HL-60 (cell line): ENCODE measurements around the gene MLLT10.

Source experiments
- DNase-seq, 2 experiments: peaks; one replicate each; pipeline ENCODE4 v3.0.0-alpha.2; 2010 to 2020; ENCODE audit warnings: low read depth in 1 of 2, low spot score in 1 of 2
- H3K27ac ChIP-seq: fragments of 250-450 bp; sonication (Bioruptor Pico); replicated peaks from 2 replicates; pipeline ENCODE4 v1.5.1; 2020; ENCODE audit warnings: mild to moderate bottlenecking, moderate library complexity
- H3K27me3 ChIP-seq: fragments of 250-450 bp; sonication (Bioruptor Pico); 2 replicates; pipeline ENCODE4 v1.5.1; 2021; ENCODE audit warnings: mild to moderate bottlenecking, moderate library complexity; ENCODE audit not compliant: insufficient read depth, poor library complexity, severe bottlenecking
- H3K4me3 ChIP-seq: replicated peaks from 2 replicates; pipeline ENCODE4 v1.5.1; 2011; ENCODE audit warnings: mild to moderate bottlenecking, control low read depth, low read length; ENCODE audit not compliant: insufficient read depth
- GABPA ChIP-seq: IDR thresholded peaks from 2 replicates; pipeline ENCODE4 v1.6.1; 2012; ENCODE audit warnings: low read depth
- POLR2AphosphoS5 ChIP-seq: IDR thresholded peaks from 2 replicates; pipeline ENCODE4 v1.6.1; 2012; ENCODE audit warnings: low read depth
- SPI1 ChIP-seq: IDR thresholded peaks from 2 replicates; pipeline ENCODE4 v1.6.1; 2012; ENCODE audit warnings: low read depth, mild to moderate bottlenecking, borderline replicate concordance
- TF ChIP-seq, protein P1 (sequence below): IDR thresholded peaks from 2 replicates; pipeline ENCODE4 v1.6.1; 2012; ENCODE audit warnings: low read depth; ENCODE audit not compliant: insufficient replicate concordance
- TF ChIP-seq, protein P2 (sequence below): IDR thresholded peaks from one replicate; pipeline ENCODE4 v1.5.1; 2011; ENCODE audit warnings: low read length, control low read depth, inconsistent platforms; ENCODE audit not compliant: insufficient read depth

The MLLT10 gene

DNA sequence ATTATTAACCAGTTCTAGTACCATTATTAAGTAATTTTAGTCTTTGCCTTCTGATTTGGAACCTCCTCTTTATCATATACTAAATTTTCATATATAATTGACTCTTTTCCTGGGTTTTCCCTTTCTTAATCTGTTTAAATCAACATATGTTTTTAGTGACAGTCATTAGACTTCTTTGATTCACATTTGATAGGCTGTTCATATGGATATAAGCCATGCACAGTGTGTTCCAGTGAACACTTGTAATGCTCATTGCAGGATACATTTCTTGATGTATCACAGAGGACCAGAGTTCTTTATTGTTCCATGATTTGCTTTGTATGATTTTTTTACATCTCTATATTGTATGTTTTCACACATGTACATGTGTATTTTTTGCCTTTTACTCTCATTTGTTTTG, 114.0 kb downstream of the MLLT10 start:
- no peak overlapping the region for H3K27ac ChIP-seq
- no peaks in the 10 kb centered on the region for H3K27me3 ChIP-seq
- no peak for DNase-seq
- no peak overlapping the region for H3K4me3 ChIP-seq
- TF ChIP-seq, protein P1, sequence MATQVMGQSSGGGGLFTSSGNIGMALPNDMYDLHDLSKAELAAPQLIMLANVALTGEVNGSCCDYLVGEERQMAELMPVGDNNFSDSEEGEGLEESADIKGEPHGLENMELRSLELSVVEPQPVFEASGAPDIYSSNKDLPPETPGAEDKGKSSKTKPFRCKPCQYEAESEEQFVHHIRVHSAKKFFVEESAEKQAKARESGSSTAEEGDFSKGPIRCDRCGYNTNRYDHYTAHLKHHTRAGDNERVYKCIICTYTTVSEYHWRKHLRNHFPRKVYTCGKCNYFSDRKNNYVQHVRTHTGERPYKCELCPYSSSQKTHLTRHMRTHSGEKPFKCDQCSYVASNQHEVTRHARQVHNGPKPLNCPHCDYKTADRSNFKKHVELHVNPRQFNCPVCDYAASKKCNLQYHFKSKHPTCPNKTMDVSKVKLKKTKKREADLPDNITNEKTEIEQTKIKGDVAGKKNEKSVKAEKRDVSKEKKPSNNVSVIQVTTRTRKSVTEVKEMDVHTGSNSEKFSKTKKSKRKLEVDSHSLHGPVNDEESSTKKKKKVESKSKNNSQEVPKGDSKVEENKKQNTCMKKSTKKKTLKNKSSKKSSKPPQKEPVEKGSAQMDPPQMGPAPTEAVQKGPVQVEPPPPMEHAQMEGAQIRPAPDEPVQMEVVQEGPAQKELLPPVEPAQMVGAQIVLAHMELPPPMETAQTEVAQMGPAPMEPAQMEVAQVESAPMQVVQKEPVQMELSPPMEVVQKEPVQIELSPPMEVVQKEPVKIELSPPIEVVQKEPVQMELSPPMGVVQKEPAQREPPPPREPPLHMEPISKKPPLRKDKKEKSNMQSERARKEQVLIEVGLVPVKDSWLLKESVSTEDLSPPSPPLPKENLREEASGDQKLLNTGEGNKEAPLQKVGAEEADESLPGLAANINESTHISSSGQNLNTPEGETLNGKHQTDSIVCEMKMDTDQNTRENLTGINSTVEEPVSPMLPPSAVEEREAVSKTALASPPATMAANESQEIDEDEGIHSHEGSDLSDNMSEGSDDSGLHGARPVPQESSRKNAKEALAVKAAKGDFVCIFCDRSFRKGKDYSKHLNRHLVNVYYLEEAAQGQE: no peak
- no peak for TF ChIP-seq POLR2AphosphoS5
- no peak for TF ChIP-seq GABPA
- TF ChIP-seq, protein P2, sequence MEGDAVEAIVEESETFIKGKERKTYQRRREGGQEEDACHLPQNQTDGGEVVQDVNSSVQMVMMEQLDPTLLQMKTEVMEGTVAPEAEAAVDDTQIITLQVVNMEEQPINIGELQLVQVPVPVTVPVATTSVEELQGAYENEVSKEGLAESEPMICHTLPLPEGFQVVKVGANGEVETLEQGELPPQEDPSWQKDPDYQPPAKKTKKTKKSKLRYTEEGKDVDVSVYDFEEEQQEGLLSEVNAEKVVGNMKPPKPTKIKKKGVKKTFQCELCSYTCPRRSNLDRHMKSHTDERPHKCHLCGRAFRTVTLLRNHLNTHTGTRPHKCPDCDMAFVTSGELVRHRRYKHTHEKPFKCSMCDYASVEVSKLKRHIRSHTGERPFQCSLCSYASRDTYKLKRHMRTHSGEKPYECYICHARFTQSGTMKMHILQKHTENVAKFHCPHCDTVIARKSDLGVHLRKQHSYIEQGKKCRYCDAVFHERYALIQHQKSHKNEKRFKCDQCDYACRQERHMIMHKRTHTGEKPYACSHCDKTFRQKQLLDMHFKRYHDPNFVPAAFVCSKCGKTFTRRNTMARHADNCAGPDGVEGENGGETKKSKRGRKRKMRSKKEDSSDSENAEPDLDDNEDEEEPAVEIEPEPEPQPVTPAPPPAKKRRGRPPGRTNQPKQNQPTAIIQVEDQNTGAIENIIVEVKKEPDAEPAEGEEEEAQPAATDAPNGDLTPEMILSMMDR: no peak
- TF ChIP-seq SPI1: no peak

DNA sequence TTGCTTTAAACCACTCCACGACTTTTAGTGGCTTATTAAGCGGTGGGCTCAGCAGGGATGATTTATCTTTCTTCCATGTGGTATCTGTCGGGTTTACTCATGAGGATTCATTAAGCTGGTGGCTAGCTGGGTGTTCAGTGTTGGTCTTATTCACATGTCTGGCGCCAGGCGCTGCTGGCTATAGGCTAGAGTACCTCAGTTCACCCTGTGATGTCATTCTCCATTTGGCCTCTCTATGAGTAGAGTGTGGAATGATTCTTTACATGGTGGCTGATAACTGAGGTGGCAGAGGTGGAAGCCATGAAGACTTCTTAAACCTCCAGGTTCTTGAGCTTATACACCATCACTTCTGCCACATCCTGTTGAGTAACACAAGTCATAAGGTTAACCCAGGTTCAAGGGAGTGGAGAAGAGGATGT, 115.4 kb downstream of the MLLT10 start:
- Histone ChIP-seq H3K27me3 (no peaks in the 10 kb centered on the region), H3K4me3 (no peak overlapping the region), H3K27ac (no peak overlapping the region)
- DNase-seq: peak in 1 of 2 experiments; percentile 1
- TF ChIP-seq, protein P1: no peak
- TF ChIP-seq GABPA (no peak), SPI1 (no peak), POLR2AphosphoS5 (no peak)
- TF ChIP-seq, protein P2: no peak

DNA sequence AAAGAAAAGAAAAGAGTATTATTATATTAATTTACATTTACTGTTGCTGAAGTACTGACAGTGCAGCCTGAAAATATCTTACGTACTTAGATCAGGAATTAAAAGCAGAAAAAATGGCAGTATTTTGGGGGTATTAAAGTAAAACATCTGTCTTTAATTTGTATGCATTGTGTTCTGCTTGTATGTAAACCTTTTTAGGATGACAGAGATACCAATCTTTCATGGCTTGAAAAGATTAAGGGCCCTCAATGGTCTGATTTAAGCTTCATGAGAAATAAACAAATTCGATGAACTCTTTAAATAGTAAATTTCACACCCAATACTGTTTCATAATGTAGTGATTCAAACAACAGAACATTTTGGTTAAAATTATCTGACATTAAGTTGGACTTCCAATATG, 116.3 kb downstream of the MLLT10 start:
- TF ChIP-seq, protein P2: no peak
- no peak for TF ChIP-seq GABPA
- TF ChIP-seq, protein P1: no peak
- no peak for TF ChIP-seq POLR2AphosphoS5
- TF ChIP-seq SPI1: no peak
- Histone ChIP-seq H3K4me3 (no peak overlapping the region), H3K27me3 (no peaks in the 10 kb centered on the region), H3K27ac (no peak overlapping the region)
- no peak for DNase-seq
